Measurements from ENCODE around the gene PMM1. TPM values are rescaled to one million over a fixed set of nuclear protein-coding genes. Genes with fewer than 3 reads are reported as not detected.

Gene PMM1
- total RNA-seq, 1 experiment from 2014 or later, result 19.8 TPM

- Histone ChIP-seq H3K4me1 (ENCODE audit: insufficient read depth, low read length) (no peaks in the 10 kb centered on the region), H4K91ac (ENCODE audit: insufficient read length, low read depth, low read length) (peak within 1 kb of the TSS; percentile 38), H2AFZ (ENCODE audit: low read length) (no peak within 1 kb of the TSS), H2BK15ac (ENCODE audit: low read depth, low read length) (no peak within 1 kb of the TSS), H2AK5ac (ENCODE audit: insufficient read length, low read length) (no peak within 1 kb of the TSS), H2BK5ac (ENCODE audit: insufficient read length, low read length) (peak within 1 kb of the TSS; percentile 88), H2BK20ac (ENCODE audit: low read depth, low read length, poor library complexity, severe bottlenecking) (no peak within 1 kb of the TSS), H3K79me2 (ENCODE audit: insufficient read depth, low read length) (peaks cover 8% of the 10 kb centered on the region; the same call in 1 of the 2 replicates), H4K20me1 (ENCODE audit: control insufficient read depth, insufficient read depth, insufficient read length) (no peaks in the 10 kb centered on the region), H3K18ac (ENCODE audit: insufficient read length, low read depth, low read length) (peak within 1 kb of the TSS; percentile 99), H3K4me2 (ENCODE audit: insufficient read depth, insufficient read length, low read length) (peak within 1 kb of the TSS; percentile 87), H3K23me2 (ENCODE audit: insufficient read length, low read depth, low read length, poor library complexity, severe bottlenecking) (peaks cover 14% of the 10 kb centered on the region), H3K9ac (ENCODE audit: extremely low read depth, insufficient read length, low read length) (peak within 1 kb of the TSS; percentile 98), H3K79me1 (ENCODE audit: insufficient read depth, low read depth, low read length, poor library complexity, severe bottlenecking) (no peaks in the 10 kb centered on the region), H3K27ac (ENCODE audit: insufficient read length, low read depth, low read length) (peak within 1 kb of the TSS; percentile 84), H2BK12ac (ENCODE audit: insufficient read length, low read depth, low read length) (peak within 1 kb of the TSS; percentile 39), H4K8ac (replicated peaks; ENCODE audit: insufficient read length, low read depth, low read length) (no peak within 1 kb of the TSS), H3T11ph (ENCODE audit: low read length) (no peak within 1 kb of the TSS), H2BK120ac (ENCODE audit: low read depth, low read length, poor library complexity, severe bottlenecking) (no peak within 1 kb of the TSS), H4K5ac (ENCODE audit: insufficient read length, low read depth, low read length) (peak within 1 kb of the TSS; percentile 97), H3K4ac (ENCODE audit: low read depth, low read length) (no peak within 1 kb of the TSS; the same call in 1 of the 2 replicates), H3K9me3 (ENCODE audit: control insufficient read depth, low read depth, low read length) (no peaks in the 10 kb centered on the region), H3K14ac (ENCODE audit: insufficient read depth, low read length) (peak within 1 kb of the TSS; percentile 97), H3K23ac (ENCODE audit: insufficient read length, low read depth, low read length) (no peak within 1 kb of the TSS), H3K56ac (ENCODE audit: insufficient read length, low read depth, low read length) (peak within 1 kb of the TSS; percentile 18), H3K27me3 (ENCODE audit: insufficient read depth, low read length) (no peaks in the 10 kb centered on the region)
- peak within 1 kb of the TSS; percentile 95 for H3K4me3 Mint-ChIP-seq
- peaks cover 17 to 19% of the 10 kb centered on the region in 2 experiments for H3K4me1 Mint-ChIP-seq
- H3K27me3 Mint-ChIP-seq (ENCODE audit: low read depth), result no peaks in the 10 kb centered on the region
- peak within 1 kb of the TSS; percentile 99 to 100 (median 99) for H3K27ac Mint-ChIP-seq
- TF ChIP-seq, protein P1, sequence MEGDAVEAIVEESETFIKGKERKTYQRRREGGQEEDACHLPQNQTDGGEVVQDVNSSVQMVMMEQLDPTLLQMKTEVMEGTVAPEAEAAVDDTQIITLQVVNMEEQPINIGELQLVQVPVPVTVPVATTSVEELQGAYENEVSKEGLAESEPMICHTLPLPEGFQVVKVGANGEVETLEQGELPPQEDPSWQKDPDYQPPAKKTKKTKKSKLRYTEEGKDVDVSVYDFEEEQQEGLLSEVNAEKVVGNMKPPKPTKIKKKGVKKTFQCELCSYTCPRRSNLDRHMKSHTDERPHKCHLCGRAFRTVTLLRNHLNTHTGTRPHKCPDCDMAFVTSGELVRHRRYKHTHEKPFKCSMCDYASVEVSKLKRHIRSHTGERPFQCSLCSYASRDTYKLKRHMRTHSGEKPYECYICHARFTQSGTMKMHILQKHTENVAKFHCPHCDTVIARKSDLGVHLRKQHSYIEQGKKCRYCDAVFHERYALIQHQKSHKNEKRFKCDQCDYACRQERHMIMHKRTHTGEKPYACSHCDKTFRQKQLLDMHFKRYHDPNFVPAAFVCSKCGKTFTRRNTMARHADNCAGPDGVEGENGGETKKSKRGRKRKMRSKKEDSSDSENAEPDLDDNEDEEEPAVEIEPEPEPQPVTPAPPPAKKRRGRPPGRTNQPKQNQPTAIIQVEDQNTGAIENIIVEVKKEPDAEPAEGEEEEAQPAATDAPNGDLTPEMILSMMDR (conservative IDR thresholded peaks at IDR 0.05), result no peak
- no CpG with 5 or more reads among the region's 40 CpGs for WGBS (ENCODE audit: extremely low coverage, insufficient read length, low lambda C conversion rate)
- no peak for DNase-seq
- peaks cover 29 to 35% (median 34%) of the 10 kb centered on the region in 3 experiments for H3K36me3 Mint-ChIP-seq (ENCODE audit: insufficient read depth in 1 of 3, low read depth in 3 of 3)
- H3K9me3 Mint-ChIP-seq, result no peaks in the 10 kb centered on the region; a peak in 2 of 5 replicates
Observed at GRCh38 chr22:41620589-41621098, 31.0 kb upstream of the PMM1 start, which contains the start of gene DESI1. Gene DESI1, minus strand, starts transcription at chr22:41621043. Its CDS starts 204 bp downstream, at chr22:41620839.
